GM23338 (cell line): ENCODE data around the gene SRGAP3. TPM values are rescaled to one million over a fixed set of nuclear protein-coding genes. Genes with fewer than 3 reads are reported as not detected.

ENCODE experiments used
- ATAC-seq: fragments of 200-7000 bp; cut with Tn5 transposase; 3 replicates; pipeline ENCODE4 v1.9.1; 2020
- DNase-seq: peaks from one replicate; pipeline ENCODE4 v3.0.0-alpha.2; 2015; ENCODE audit warnings: low spot score
- H2AFZ ChIP-seq: fragments of 200-600 bp; sonication (generic); 2 replicates; pipeline ENCODE4 v1.8.0; 2016; ENCODE audit warnings: antibody characterized with exemption, mild to moderate bottlenecking, moderate library complexity
- H3F3A ChIP-seq: fragments of 200-600 bp; sonication (generic); replicated peaks from 2 replicates; pipeline ENCODE4 v1.8.0; 2017; ENCODE audit warnings: antibody characterized with exemption, mixed run types, low read depth
- H3K27ac ChIP-seq: fragments of 200-600 bp; sonication (generic); 2 replicates; pipeline ENCODE4 v1.6.1; 2016; ENCODE audit warnings: low read depth
- H3K27me3 ChIP-seq: fragments of 200-600 bp; sonication (generic); 2 replicates; pipeline ENCODE4 v1.8.0; 2016; ENCODE audit warnings: mild to moderate bottlenecking, mixed run types, moderate library complexity; ENCODE audit not compliant: insufficient read depth
- H3K36me3 ChIP-seq: fragments of 200-600 bp; sonication (generic); 2 replicates; pipeline ENCODE4 v1.8.0; 2016; ENCODE audit warnings: mild to moderate bottlenecking; ENCODE audit not compliant: insufficient read depth
- H3K4me1 ChIP-seq: fragments of 200-600 bp; sonication (generic); 2 replicates; pipeline ENCODE4 v1.8.0; 2016; ENCODE audit warnings: mild to moderate bottlenecking, moderate library complexity; ENCODE audit not compliant: insufficient read depth
- H3K4me2 ChIP-seq: fragments of 200-600 bp; sonication (generic); 2 replicates; pipeline ENCODE4 v1.7.1; 2017; ENCODE audit warnings: mixed run types
- H3K4me3 ChIP-seq: fragments of 200-600 bp; sonication (generic); 2 replicates; pipeline ENCODE4 v1.6.1; 2016; ENCODE audit warnings: mixed run types
- H3K79me2 ChIP-seq: fragments of 200-600 bp; sonication (generic); replicated peaks from 2 replicates; pipeline ENCODE4 v1.8.0; 2017; ENCODE audit warnings: mild to moderate bottlenecking; ENCODE audit not compliant: insufficient read depth
- H3K9me2 ChIP-seq: fragments of 200-600 bp; sonication (generic); 2 replicates; pipeline ENCODE4 v1.8.0; 2017; ENCODE audit not compliant: insufficient read depth
- H4K20me1 ChIP-seq: fragments of 200-600 bp; sonication (generic); replicated peaks from 2 replicates; pipeline ENCODE4 v1.8.0; 2017; ENCODE audit warnings: mild to moderate bottlenecking; ENCODE audit not compliant: insufficient read depth
- H3K27ac Mint-ChIP-seq: 2 replicates; pipeline ENCODE4 v1.8.0; 2020; ENCODE audit warnings: inconsistent platforms, mild to moderate bottlenecking, moderate library complexity, mixed read lengths
- H3K27me3 Mint-ChIP-seq: 3 replicates; pipeline ENCODE4 v1.8.0; 2022; ENCODE audit warnings: low read depth, mild to moderate bottlenecking, moderate library complexity, mixed read lengths, inconsistent platforms; ENCODE audit not compliant: insufficient read depth, poor library complexity
- H3K36me3 Mint-ChIP-seq: 3 replicates; pipeline ENCODE4 v1.8.0; 2021; ENCODE audit warnings: low read depth, mild to moderate bottlenecking, inconsistent platforms, moderate library complexity, mixed read lengths
- H3K4me1 Mint-ChIP-seq: 3 replicates; pipeline ENCODE4 v1.8.0; 2020; ENCODE audit warnings: mild to moderate bottlenecking, inconsistent platforms, mixed read lengths
- H3K4me3 Mint-ChIP-seq: 3 replicates; pipeline ENCODE4 v1.8.0; 2021; ENCODE audit warnings: moderate library complexity, mild to moderate bottlenecking, inconsistent platforms, mixed read lengths
- H3K9me3 Mint-ChIP-seq: 3 replicates; pipeline ENCODE4 v1.8.0; 2020; ENCODE audit warnings: moderate library complexity, mild to moderate bottlenecking, inconsistent platforms, mixed read lengths
- CTCF ChIP-seq, 2 experiments: fragments of 200-600 bp in 1 of 2; sonication (generic) in 1 of 2; conservative IDR thresholded peaks; 2 replicates each; pipeline versions ENCODE4 v1.5.1 to v1.6.1; 2016 to 2017; ENCODE audit warnings: antibody characterized with exemption in 2 of 2, low read depth in 2 of 2, mild to moderate bottlenecking in 2 of 2, moderate library complexity in 1 of 2
- EZH2phosphoT487 ChIP-seq: fragments of 200-600 bp; sonication (generic); IDR thresholded peaks from one replicate; pipeline ENCODE4 v1.8.1; 2018; ENCODE audit warnings: antibody characterized with exemption; ENCODE audit not compliant: unreplicated experiment
- JUNB ChIP-seq: IDR thresholded peaks from one replicate; pipeline ENCODE4 v1.6.1; 2016; ENCODE audit warnings: antibody characterized with exemption; ENCODE audit not compliant: unreplicated experiment
- REST ChIP-seq: IDR thresholded peaks from one replicate; pipeline ENCODE4 v1.6.1; 2018; ENCODE audit warnings: antibody characterized with exemption; ENCODE audit not compliant: unreplicated experiment
- ZNF462 ChIP-seq: fragments of 250-450 bp; sonication (Bioruptor Pico); IDR thresholded peaks from 2 replicates; pipeline ENCODE4 v1.5.0; 2020; ENCODE audit warnings: mild to moderate bottlenecking, moderate library complexity
- polyA plus RNA-seq: library from polyadenylated mRNA; unstranded; fragments of >200 nt; fragmentation: Nextera tagmentation; extraction: Ambion mirVana; gene quantifications from 2 replicates; pipeline ENCODE4 v1.2.1, GENCODE V29; 2016
- total RNA-seq: library from RNA; depleted of rRNA; stranded (reverse); fragments of >200 nt; shearing (Covaris generic); gene quantifications from 2 replicates; pipeline ENCODE4 v1.2.3, GENCODE V29; 2014

The SRGAP3 gene
- total and polyA plus RNA-seq, 2 experiments from 2014 or later: 6.4 to 9.4 TPM

- TF ChIP-seq ZNF462 (CRISPR knock-in tag): no peak
- TF ChIP-seq EZH2phosphoT487: no peak
- TF ChIP-seq REST: no peak
- TF ChIP-seq JUNB: no peak
Measured at GRCh38 chr3:9072667-9073009, 176.8 kb downstream of the SRGAP3 start (continued).

GRCh38 chr3:9071936-9072666 lies 177.3 kb downstream of the SRGAP3 start:
- DNase-seq (no peak), ATAC-seq (no peak)
- Mint-ChIP-seq H3K27me3 (peaks cover 6% of the 10 kb centered on the region), H3K4me1 (peaks cover 6% of the 10 kb centered on the region), H3K36me3 (no peaks in the 10 kb centered on the region; the same call in 2 of the 3 replicates), H3K27ac (no peak overlapping the region), H3K4me3 (no peak overlapping the region), H3K9me3 (no peaks in the 10 kb centered on the region)
- TF ChIP-seq CTCF (conservative IDR thresholded peaks at IDR 0.05; ENCODE audit: low read depth in 2 of 2): no peak
- H3K9me2 ChIP-seq: no peaks in the 10 kb centered on the region
- no peaks in the 10 kb centered on the region for H3K79me2 ChIP-seq
- no peak overlapping the region for H3K27ac ChIP-seq
- H3F3A ChIP-seq: no peaks in the 10 kb centered on the region
- no peaks in the 10 kb centered on the region for H3K27me3 ChIP-seq
- H3K4me1 ChIP-seq: peaks cover 2% of the 10 kb centered on the region; the same call in 1 of the 2 replicates
- no peak overlapping the region for H3K4me2 ChIP-seq
- H3K4me3 ChIP-seq: no peak overlapping the region
- H3K36me3 ChIP-seq: no peaks in the 10 kb centered on the region
- H4K20me1 ChIP-seq: no peaks in the 10 kb centered on the region
- H2AFZ ChIP-seq: no peak overlapping the region
